NCI-H748 (cell line): ENCODE measurements around the gene BMP2.

Experiments used
- DNase-seq: peaks from one replicate; lab custom pipeline; 2025; ENCODE audit not compliant: unreplicated experiment; lab: John Stamatoyannopoulos, UW

BMP2 gene

DNA sequence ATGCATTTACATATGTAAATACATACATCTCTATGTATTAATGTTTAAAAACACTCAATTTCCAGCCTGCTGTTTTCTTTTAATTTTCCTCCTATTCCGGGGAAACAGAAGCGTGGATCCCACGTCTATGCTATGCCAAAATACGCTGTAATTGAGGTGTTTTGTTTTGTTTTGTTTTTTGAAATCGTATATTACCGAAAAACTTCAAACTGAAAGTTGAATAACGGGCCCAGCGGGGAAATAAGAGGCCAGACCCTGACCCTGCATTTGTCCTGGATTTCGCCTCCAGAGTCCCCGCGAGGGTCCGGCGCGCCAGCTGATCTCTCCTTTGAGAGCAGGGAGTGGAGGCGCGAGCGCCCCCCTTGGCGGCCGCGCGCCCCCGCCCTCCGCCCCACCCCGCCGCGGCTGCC, 355 bp upstream of the BMP2 start:
- DNase-seq, result no peak

DNA sequence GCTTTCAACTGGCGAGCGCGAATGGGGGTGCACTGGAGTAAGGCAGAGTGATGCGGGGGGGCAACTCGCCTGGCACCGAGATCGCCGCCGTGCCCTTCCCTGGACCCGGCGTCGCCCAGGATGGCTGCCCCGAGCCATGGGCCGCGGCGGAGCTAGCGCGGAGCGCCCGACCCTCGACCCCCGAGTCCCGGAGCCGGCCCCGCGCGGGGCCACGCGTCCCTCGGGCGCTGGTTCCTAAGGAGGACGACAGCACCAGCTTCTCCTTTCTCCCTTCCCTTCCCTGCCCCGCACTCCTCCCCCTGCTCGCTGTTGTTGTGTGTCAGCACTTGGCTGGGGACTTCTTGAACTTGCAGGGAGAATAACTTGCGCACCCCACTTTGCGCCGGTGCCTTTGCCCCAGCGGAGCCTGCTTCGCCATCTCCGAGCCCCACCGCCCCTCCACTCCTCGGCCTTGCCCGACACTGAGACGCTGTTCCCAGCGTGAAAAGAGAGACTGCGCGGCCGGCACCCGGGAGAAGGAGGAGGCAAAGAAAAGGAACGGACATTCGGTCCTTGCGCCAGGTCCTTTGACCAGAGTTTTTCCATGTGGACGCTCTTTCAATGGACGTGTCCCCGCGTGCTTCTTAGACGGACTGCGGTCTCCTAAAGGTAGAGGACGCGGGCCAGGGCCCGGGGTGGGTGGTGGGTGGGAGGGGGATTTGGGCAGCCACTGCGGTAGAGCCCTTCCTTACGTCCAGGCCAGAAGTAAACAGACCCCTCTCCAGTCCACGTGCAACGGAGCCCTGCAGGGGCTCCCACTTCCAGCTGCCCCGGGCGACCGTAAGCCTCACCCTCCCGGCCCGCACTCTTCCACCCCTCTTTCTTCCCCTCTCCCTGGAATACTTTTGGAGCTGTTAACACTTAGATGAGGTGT, 998 bp downstream of the BMP2 start:
- DNase-seq, result peak; percentile 66

DNA sequence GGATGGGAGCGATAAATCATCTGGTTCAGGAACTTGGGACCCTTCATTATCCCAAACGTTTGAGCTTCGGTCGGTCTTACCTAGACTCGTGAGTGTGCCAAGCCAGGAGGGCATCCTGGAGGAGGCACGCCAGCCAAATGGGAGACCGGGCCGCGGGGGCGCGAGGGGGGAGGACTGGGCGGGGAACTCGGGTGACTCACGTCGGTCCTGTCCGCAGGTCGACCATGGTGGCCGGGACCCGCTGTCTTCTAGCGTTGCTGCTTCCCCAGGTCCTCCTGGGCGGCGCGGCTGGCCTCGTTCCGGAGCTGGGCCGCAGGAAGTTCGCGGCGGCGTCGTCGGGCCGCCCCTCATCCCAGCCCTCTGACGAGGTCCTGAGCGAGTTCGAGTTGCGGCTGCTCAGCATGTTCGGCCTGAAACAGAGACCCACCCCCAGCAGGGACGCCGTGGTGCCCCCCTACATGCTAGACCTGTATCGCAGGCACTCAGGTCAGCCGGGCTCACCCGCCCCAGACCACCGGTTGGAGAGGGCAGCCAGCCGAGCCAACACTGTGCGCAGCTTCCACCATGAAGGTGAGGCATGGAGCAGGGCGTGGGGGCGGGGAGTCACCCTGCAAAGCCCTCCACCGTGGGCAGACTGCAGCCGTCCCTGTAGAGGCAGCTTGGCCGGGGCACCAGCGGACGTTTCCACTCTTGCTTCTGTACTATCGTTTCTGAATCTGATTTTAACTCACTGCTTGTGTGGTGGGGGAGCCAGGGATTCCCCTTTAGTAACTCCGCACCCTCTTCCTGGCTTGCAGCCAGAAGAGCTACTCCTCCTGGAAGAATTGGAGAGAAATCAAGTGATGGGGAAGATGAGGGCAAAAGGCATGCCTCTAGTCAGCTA, 2.7 kb downstream of the BMP2 start:
- DNase-seq, result peak; percentile 73

DNA sequence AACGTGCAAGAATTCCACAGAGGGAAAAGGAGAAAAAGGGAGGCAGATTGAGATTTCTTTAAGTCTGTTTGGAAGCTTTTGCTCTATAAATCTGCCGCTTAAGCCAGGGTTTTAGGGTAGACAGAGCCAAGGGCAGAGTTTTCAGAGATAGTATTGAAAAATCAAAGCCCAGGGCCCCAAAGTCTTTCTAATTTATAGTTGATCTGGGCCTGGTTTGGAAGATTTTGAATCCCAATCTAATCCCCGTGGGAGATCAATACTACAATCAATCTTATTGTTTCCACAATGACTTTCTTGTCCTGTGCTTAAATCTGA, 3.3 kb downstream of the BMP2 start:
- DNase-seq, result no peak

DNA sequence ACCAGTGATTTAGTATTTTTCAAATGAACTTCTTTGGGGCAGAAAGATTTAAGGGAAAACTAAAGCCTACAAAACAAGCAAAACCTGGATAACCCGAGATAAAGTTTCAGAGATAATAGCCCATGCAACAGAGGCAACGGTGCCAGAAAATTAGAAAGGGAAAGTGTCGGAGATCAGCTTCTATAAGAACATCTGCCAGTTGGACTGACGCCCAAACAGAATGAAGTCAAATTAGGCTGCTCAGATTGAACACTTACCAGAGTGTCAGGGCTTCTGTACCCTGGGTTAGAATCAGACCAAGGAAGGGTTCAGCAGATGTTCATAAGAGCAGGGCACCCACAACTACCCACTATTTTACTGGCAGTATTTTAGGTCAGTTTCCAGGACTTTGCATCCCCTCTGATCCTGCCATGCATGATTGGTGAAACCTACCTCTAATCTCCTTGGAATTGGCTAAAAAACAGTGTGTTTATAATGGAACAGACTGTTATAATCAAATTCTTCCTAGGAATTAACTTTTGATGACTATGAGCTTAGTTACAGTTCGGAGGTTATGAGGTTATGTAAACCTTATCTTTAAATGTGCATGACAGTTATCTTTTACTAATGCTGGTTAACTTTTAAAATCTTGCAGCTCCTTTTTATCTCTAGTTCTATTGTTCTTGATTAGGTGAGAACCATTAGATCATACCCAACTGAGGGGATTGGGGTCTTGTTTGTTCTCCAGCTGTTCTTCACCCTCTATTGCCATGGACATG, 13.1 kb downstream of the BMP2 start:
- DNase-seq, result peak; percentile 36

DNA sequence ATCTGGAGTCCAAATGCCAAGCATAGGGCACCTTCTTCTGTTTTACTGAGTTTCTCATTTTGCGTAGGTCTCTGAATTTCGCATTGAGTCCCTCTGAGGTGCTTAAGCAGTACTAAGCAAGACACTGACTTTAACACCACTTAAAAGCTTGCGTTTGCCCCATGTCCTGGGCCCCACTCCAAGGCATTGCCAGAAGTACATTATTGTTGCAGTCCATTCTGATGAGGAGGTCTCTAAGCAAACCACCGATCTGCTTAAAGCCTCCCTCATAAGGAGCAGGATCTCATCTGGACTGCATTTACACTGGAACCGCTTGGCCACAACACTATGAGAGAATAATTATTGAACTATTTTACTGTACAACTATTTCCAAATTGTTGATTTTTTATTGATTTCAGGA, 16.3 kb downstream of the BMP2 start:
- DNase-seq, result no peak

DNA sequence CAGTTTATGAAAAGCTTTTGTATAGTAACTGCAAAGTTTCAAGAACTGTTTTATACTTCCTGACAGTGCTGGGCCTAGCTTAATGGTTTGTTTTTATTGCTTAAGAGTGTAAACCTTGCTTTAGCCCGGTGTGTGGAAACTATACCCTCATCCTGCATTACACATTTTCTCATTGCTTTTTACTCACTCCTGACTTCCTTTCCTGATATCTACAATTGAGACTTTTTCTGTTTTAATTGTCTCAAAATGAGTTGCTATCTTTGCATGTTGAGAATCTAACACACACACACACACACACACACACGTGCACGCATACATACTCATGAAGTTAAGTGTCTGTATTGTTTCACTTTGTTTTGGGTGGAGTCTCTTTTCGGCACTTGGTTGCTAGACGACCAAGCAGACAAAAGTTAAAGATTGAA, 16.7 kb downstream of the BMP2 start:
- no peak for DNase-seq

DNA sequence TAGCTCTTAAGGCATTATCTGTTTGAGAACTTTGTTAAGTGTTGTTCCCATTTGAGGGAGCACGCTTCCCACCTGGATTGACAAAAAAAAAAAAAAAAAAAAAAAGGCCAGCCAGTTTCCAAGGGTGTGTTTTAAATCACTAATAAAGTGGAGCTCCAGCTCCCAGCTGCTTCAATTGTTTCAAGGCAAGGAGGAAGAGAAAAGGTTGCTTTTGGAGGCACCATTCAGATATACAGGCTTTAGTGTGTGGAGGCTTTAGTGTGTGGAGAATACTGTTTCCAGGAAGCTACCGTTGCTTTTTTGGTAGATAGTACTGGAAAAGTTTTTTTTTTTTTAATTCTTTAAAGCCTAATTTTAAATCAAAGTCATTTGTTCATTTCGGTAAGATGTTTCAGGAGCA, 17.3 kb downstream of the BMP2 start:
- no peak for DNase-seq

DNA sequence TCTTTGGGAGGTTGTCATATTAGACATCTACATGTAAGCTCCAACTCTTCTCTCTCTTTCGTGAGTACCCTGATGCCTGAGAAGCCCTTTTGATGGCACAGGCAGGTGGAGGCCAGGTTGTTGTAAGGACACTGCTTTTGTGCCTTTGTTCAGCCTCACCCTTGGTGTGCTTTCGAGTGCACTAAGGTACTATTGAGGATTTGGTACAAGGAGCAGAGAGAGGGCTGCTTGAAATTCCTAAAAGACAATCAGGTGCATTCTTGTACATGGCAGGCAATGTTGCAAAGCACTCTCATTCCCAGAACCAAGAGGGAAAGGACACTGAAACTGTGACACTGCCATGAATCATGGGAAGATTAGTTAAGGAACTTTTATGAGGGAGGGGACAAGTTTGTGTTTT, 19.1 kb downstream of the BMP2 start:
- DNase-seq, result no peak

DNA sequence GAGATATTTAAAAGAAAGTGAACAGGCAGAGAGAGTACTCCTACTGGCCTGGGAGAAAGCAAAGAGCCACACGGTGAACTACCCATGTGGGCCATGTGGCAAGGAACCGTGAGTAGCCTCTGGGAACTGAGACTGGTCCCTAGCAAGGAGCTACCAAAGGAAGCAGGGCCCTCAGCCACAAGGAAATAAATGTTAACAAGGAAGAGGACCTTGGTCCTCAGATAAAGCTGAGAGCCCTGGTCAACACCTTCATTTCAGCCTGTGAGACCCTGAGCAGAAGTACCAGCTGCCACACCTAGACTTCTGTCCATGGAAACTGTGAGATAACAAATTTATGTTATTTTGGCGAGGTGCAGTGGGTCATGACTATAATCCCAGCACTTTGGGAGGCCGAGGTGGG, 25.3 kb downstream of the BMP2 start:
- no peak for DNase-seq

DNA sequence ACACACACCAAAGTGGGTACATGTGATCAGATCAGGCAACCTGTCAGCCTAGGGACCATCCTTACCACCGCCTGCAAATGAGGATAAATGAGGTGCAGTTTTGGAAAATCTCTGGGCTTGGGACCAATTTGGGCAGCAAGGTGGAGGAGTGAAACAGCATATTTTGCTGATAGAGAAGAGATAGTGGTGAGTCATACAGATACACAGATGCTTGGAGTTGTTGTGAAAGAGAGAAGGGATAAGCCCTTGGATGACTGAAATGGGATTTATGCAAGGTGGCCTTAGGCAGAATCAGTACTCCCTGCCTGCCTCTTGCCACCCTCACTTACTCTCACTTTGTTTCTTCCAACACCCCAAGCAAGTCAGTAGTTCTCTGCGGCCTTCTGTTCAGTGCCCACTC, 34.7 kb downstream of the BMP2 start:
- no peak for DNase-seq

DNA sequence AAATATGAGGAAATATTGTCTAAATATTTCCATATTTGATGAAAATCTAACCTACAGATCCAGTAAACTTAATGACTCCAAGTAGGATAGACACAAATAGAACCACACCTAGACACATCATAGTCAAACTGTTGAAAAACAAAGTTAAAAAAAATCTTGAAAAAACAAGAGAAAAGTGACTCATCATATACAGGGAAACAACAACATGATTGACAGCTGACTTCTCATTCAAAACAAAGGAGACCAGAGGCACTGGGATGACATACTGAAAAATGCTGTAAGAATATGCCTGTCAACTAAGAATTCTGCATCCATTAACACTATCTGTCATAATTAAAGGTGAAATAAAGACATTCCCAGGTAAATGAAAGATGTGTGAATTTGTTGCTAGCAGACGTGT, 38.8 kb downstream of the BMP2 start:
- no peak for DNase-seq

DNA sequence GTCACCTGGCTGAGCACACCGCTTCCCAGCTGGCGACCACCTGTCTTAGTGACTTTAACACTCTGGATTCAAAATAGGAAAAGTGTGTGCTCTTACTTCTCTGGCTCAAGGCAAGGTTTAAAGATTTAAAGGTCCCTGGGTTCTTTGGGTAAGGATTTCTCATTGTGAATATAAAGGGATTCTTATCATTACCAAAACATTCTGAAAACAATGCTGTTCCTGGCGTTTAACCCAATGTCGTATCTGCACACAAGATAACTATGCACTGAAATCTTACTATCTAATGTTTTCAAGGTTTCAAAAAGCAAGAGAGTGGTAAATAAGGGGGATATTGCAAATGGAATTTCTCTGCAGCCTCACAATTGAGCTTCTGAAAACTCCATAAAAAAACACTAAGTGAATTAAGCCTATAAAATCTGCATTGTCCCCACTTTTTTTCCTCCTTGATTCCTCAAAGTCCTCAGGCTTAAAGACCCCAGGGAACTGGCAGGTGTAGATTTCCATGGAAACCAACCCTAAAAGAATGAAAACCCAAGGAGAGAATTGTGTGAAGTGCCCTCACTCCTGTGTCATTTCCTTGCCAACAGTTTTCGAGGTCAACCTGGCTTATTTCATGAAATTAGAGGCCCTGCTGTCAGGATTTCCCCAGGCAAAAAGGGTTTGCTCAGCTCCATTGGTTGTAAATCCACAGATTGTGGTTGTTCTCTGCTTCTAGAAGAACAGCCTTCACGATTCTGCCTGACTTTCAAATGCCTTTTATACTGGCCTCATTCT, 44.0 kb downstream of the BMP2 start:
- peak; percentile 24 for DNase-seq

DNA sequence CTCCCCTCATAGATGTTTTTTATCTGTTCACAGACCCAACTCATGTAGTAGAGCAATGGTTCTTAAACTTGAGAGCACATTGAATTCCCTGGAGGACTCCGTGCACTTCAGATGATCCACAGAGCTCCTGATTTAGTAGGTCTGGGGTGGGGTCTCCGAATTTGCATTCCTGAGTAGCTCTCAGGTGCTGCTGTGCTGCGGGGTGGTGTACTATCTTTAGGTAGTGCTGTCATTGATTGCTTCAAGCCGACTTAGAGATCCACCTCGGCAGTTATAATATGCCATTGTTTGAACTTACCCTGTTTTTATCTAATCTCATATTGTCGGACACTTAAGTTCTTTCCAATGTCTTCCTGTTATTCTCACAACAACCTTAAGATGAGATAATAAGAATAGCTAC, 45.0 kb downstream of the BMP2 start:
- DNase-seq, result no peak

DNA sequence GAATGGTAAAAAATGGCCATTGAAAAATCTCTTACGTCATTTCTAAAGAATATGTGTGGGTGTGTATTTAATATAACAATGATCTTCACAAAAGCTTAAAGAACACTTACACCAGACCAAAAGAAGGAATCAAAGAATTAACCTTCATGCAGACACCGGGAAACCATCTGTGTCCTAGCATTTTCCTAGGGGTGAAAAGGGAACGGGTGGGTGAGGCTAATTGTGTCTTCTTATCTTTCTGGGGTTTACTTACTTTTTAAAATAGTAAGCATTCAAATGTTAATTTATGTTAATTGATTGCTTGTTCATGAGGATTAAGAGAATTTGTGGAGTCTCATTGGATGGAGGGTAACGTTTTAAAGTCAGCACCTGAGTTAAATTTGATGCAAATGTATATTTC, 47.5 kb downstream of the BMP2 start:
- DNase-seq, result no peak

DNA sequence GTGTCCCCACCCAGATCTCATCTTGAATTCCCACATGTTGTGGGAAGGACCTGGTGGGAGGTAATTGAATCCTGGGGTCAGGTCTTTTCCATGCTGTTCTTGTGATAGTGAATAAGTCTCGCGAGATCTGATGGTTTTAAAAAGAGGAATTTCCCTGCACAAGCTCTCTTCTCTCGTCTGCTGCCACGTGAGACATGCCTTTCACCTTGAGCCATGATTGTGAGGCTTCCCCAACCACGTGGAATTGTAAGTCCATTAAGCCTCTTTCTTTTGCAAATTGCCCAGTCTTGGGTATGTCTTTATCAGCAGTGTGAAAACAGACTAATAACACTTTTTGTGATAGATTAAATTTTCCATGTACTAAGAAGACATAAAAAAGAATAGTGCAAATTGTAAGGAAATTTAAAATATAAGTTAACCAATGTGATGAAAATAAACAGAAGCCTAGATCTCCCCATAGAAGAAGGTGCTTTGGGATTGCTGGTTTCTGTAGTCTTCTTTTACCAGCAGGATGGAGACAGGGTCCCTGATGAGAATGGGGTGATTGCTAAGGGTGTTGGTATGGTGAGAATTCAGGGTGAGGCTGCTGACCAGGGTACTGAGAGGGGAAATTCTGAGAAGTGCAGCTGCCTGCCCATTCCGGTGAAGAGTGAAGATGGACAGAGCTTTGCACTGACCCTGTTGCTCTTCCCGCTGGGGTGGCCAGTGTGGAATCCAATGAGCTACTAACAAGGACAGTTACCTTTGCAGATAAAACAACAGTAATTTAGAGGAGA, 50.7 kb downstream of the BMP2 start:
- DNase-seq, result no peak

DNA sequence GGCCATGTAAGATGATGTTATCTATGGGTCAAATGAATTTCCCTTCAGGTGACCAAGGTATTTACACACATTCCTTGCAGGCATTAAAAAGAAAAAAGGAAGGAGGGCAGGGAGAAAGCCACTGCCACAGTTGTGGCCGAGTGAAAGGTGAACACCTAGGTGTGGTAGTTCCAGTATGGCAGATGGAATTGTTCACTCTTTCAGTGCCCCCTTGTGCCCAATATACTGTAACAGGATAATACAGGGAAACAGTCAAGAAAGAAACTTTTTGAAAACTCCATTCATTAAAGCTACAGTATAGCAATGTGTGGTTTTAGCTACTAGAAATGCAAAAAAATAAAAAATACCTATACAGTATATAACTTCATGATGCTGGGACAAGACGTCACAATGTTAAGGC, 52.1 kb downstream of the BMP2 start:
- DNase-seq, result peak; percentile 59

DNA sequence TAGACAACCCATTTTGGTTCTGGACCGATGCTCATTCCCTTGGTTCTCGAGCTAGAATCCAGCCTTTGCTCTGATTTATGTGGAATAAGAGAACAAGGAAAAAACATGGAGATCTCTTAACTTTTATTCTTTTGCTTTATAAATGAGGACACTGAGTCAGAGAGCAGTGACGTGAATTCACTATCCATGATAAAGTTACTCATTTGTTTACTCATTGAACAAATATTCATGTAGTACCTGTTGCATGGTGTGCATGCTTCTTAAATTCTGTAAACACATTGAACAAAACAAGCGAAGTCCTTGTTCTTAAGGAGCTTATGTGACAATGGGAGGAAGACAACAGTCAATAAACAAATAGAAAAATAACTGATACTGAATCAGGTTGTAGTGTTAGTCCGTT, 56.9 kb downstream of the BMP2 start:
- DNase-seq, result no peak

DNA sequence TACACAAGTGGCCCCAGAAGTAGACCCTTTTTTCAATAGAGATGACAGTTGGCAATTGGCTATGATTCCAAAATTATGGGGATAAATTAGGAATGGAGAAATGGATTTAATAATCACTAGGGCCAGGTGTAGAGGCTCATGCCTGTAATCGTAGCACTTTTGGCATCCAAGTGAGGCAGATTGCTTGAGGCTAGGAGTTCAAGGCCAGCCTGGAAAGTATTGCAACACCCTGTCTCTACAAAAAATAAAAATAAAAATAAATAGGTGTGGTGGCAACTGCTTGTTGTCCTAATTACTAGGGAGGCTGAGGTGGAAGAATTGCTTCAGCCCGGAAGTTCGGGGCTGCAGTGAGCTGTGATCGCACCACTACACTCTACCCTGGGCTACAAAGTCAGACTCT, 60.0 kb downstream of the BMP2 start:
- DNase-seq, result no peak

DNA sequence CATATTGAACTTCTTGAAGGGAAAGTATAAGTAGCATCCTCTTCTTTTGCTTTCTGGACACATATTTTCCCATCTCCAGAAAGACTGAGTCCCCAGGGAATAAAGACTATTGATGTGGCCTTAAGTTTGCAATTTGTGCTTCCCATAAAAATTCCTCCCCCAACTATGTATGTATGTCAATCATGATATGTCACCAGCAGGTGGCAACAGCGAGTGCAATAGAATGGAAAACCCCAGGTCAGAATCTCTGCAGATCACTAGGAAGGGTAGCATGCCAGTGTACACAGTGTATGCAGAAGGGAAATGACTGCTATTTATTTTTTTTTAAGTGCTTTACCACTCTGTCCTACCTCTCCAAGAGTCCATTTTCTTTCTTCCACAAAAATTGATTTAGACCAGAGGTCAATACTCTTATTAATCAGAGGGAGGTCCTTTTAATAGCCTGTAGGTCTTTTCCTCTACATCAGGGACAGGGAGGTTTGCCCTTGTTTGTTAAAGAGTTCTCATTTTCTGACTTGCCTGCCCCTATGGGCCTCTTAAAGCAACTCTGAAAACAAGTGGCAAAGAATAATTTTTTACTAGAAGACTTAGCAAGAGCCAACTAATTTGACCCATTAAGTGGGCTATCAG, 61.4 kb downstream of the BMP2 start:
- peak; percentile 86 for DNase-seq
